Effector CD8-positive, alpha-beta T cell (primary cell): ENCODE results near the gene SLC43A2.

ENCODE experiments used
- DNase-seq: peaks from one replicate; lab custom pipeline; 2025; lab: John Stamatoyannopoulos, UW

Gene SLC43A2

GRCh38 chr17:1623057-1623630 lies 5.5 kb downstream of the SLC43A2 start:
- no peak for DNase-seq

- no peak for DNase-seq
These were observed 7.2 kb downstream of the SLC43A2 start for GRCh38 chr17:1621273-1621954.

- DNase-seq: no peak
These were observed 8.1 kb downstream of the SLC43A2 start for GRCh38 chr17:1620486-1620885.

- no peak for DNase-seq
These were observed 10.9 kb downstream of the SLC43A2 start for GRCh38 chr17:1617620-1618174.

- no peak for DNase-seq
These were observed 12.5 kb downstream of the SLC43A2 start for GRCh38 chr17:1616101-1616500.

- DNase-seq: no peak
These were observed 16.2 kb downstream of the SLC43A2 start for GRCh38 chr17:1612400-1612799.

- DNase-seq: no peak
These were observed 16.9 kb downstream of the SLC43A2 start for GRCh38 chr17:1611715-1612114.

- no peak for DNase-seq
These were observed 20.0 kb downstream of the SLC43A2 start for GRCh38 chr17:1608676-1609075.

- no peak for DNase-seq
These were observed 20.7 kb downstream of the SLC43A2 start for GRCh38 chr17:1607971-1608320.

- no peak for DNase-seq
These were observed 22.2 kb downstream of the SLC43A2 start for GRCh38 chr17:1606352-1606985.

- DNase-seq: no peak
These were observed 22.8 kb downstream of the SLC43A2 start for GRCh38 chr17:1605681-1606351.

- DNase-seq: no peak
These were observed 23.7 kb downstream of the SLC43A2 start for GRCh38 chr17:1604831-1605528.

- DNase-seq: no peak
These were observed 27.1 kb downstream of the SLC43A2 start for GRCh38 chr17:1601571-1601970.

GRCh38 chr17:1598399-1599095 lies 30.1 kb downstream of the SLC43A2 start:
- DNase-seq: no peak

GRCh38 chr17:1597861-1598342 lies 30.7 kb downstream of the SLC43A2 start:
- no peak for DNase-seq

GRCh38 chr17:1593630-1593931 lies 35.1 kb downstream of the SLC43A2 start:
- no peak for DNase-seq

- DNase-seq: no peak
These were observed 35.6 kb downstream of the SLC43A2 start for GRCh38 chr17:1592751-1593629.

- no peak for DNase-seq
These were observed 37.1 kb downstream of the SLC43A2 start for GRCh38 chr17:1591474-1592090.

GRCh38 chr17:1590747-1591473 lies 37.7 kb downstream of the SLC43A2 start:
- no peak for DNase-seq
